HPDE6-E6E7 (cell line): Measurements from ENCODE around the gene ATP8A1.
"Not testable (repeated sequence)": the region's sequence is repeated elsewhere in the genome, so short reads cannot be mapped to it uniquely, and the experiment has no call there.

ENCODE experiments used
- DNase-seq: peaks from one replicate; pipeline ENCODE4 v3.0.0; 2011; ENCODE audit warnings: missing footprints; ENCODE audit errors: extremely low spot score

Gene ATP8A1

DNA sequence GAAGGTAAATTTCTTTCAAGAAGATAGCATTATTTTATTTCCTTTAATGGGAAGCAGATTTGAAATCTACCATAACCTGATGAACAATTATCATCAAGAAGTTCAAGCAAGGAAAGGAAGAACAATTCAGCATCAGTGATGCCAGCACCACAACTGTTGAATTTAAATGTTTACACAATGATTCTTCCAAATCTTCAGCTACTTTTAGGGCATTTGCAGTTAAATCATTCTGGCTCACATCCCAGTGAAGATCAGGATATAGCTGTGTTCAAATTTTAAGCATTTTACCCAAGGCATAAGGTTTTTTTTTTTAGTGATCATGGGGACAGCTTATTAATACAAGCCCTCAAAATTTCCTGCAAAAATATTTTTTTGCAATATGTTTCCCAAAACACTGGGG is 146.7 kb downstream of the ATP8A1 start:
- DNase-seq = no peak

- no peak for DNase-seq
These were observed 155.1 kb downstream of the ATP8A1 start for GRCh38 chr4:42501624-42502401.

DNA sequence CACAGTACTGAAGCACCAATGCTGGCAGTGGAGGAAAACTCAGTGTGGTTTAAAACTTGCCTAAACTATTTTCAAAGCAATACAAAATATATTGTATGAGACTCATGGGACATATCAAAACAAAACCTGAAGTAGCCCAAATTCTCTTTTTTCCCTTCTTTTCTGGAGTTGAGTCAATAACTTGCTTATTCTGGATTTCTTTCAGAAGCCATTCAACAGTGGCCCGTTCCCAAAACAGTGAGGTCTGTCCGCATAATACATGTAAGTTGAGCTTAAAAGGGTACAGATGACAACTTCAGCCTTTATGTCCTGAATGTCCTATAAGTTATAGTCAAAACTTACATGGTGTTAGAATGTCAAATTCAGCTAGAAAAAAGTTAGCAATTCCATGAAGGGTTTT is 158.9 kb downstream of the ATP8A1 start:
- no peak for DNase-seq

DNA sequence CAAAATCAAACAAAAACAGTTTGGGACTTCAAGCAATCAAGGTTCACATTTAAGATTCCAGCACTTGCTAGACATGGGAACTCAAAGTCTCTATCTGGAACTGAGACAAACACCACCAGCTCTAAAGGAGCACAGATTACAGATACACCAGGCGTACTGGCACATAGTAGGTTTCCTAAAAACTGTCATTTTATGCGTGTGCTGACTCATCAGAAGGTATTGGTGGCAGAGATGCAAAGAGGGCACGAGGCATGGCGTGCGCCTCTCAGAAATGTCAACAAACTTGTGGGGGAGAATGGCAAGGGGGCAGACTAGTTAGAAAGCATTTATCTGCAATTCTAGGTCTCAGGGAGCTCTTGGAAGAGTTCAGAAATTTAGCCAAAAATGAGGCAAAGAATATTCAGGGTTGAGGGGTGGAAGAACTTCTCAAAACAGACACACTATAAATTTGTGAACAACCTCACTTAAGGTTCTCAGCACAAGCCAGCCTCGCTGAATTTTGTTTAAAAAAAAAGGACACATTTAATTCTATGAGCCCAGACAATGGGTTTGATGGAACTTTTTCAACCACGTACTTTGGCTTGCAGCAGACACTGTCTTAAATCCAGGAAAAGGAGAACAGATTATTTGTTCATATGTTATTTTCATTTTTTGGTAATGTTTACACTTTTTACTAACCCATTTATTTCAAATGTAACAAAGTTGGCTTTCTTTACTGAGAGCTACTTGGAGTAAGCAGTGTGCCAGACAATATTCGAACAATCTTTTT is 159.6 kb downstream of the ATP8A1 start:
- DNase-seq = no peak

DNA sequence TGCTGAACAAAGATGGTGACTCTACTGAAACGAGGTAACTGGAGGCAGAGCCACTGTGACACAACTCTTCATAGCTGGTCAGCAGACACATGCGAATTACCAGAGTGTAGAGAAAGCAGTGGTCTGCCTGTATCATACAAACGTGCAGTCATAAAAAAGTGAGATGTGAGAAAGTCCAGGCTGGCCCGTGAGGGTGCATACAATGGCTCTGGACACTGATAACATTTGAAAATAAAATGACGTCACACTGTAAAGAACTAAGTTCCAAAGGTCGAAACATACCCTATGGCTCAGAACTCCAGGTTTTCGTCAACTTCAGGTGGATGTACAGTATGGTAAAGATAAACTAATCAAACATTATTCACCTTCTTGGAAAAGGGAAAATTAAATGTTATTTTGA is 163.9 kb downstream of the ATP8A1 start:
- no peak for DNase-seq

GRCh38 chr4:42490015-42490414 is 166.9 kb downstream of the ATP8A1 start:
- no peak for DNase-seq

- no peak for DNase-seq
These were observed 167.8 kb downstream of the ATP8A1 start for GRCh38 chr4:42489095-42489494.

DNA sequence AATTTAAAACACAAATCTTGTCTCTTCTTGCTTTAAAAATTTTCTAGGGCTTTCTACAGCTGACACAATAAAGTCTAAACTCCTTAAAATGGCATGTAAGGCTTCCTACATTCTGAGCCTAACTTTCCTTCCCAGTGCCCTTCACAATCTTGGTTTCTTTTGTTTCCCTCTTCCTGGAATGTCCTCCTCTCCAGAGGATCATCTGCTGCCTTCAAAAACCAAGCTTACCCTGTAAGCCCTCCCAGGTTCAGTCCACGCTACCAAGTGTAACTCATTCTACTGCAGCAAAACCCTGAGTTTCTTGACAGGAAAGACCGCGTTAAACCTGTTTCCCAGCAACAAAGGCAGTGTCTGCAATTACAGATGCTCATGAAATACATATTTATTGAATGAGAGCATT is 168.4 kb downstream of the ATP8A1 start:
- no peak for DNase-seq

GRCh38 chr4:42488114-42488513 is 168.8 kb downstream of the ATP8A1 start:
- DNase-seq = no peak

DNA sequence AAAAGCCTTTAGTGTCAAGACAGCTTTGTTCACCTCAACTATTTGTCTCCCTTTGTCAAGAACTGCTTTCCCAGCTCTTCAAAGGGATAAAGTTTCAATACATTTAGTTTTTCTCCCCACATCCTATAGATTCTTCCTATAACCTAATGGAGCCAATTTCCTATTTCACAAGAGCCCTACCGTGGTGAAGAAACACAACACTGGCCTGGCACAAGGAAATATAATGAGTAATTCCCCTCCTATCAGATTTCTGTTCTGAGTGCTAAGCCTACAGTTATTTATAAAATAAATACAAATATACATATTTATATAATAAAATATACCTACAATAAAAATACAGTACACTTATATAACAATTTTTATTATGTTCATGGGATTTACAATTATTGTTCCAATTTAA is 169.7 kb downstream of the ATP8A1 start:
- no peak for DNase-seq

DNA sequence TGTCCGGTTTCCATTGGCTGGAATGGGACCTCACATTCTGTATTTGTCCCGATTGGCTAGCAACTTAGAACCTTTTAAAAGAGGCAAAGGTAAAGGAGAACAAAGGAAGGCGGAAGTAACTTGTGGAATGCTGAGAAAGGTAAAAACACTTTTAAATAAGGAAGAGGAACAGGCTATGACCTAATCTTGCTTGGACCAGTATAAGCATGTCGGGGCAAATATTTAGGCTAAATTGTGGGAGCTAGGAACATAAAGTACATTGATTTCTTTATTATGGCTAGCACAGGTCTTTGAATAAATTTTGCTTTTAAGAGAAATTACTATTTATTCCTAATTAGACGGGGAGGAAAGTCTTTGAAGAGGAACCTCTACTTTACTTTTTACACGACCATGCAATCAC is 170.7 kb downstream of the ATP8A1 start:
- not testable (repeated sequence) for DNase-seq

DNA sequence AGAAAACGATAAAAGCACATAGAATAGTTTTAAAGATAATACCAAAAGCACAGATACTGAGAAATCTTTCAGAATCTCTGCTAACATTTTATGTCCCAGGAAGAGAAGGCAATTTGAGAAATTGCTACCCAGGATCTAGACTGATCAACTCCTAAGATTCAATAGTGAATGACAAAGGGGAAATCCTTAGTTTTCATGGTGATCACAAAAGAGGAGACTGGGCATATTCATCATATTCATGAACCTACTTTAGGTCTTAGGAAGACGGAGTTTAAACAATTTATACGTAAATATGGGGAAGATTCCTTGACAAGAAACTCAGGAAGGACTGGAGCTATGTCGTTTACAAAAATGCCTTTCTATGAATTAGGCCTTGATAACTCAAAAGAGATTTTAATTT is 172.3 kb downstream of the ATP8A1 start:
- DNase-seq = no peak

GRCh38 chr4:42483426-42484379 is 173.2 kb downstream of the ATP8A1 start:
- DNase-seq = no peak

DNA sequence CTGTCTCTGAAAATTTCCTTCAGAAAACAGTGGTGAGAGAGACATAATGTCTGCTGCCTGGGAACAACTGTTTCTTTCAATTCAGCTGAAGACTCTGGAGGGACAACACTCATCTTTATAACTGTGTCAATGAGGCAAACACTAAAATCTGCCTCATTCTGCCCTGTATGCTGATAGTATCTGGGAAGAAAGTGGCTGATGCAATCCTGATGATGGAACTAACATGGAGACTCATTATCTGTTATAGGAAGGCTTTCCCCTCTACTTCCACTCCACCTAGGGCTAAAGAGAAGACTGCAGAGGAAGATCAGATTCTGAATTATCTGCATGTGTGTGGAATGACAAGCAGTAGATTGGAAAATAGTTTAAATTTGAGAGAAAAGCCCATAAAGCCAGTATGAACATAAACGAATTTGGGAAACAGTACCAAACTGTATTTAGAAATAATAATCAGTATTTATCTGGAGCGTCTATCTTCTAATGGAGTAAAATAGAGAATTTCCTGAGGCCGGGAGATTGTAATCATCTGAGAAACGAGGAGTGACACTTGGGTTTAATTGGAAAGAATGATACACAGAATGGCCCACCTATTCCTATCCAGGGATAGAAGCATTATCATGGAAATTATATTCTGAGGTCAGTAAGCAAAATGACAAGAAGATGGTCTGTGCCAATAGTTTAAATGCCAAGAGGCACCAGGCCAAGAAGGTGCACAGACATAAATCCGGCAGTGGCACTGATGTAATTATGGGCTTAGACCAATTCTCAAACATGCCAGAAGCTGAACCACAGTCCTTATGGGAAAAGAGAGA is 174.2 kb downstream of the ATP8A1 start:
- DNase-seq = no peak

GRCh38 chr4:42480717-42481116 is 176.2 kb downstream of the ATP8A1 start:
- DNase-seq = no peak

- DNase-seq = no peak
These were observed 176.6 kb downstream of the ATP8A1 start for GRCh38 chr4:42480281-42480680.

GRCh38 chr4:42478946-42479345 is 178.0 kb downstream of the ATP8A1 start:
- no peak for DNase-seq

- no peak for DNase-seq
These were observed 178.4 kb downstream of the ATP8A1 start for GRCh38 chr4:42478509-42478908.

DNA sequence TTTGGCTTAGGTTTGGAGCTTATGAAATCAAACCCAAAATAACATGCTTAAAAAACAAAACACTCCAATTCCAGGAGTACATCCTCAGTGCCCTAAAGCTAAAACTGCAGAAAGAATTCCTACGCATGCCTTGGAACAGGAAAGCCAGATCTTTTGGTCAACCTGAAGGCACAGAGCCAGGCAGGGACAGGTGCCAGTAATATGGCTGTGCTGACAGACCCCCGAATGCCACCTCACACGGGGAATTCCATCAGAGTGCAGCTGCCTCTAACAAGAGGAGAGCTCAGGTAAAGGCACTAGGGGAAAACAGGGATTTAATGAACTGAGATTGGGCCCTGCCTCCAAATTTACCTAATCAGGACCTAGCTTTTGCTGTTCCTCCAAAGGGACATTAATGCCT is 182.5 kb downstream of the ATP8A1 start:
- DNase-seq = no peak

GRCh38 chr4:42473071-42473684 is 183.7 kb downstream of the ATP8A1 start:
- DNase-seq = no peak

GRCh38 chr4:42471896-42472295 is 185.0 kb downstream of the ATP8A1 start:
- DNase-seq = no peak
